Neutrophil (primary cell): ENCODE results near the gene SHQ1.

Experiments used
- H3K27ac ChIP-seq: fragments of 200-600 bp; sonication (generic); 2 replicates; pipeline ENCODE4 v1.5.1; 2016; ENCODE audit warnings: mild to moderate bottlenecking, moderate library complexity
- H3K27me3 ChIP-seq: fragments of 200-600 bp; sonication (generic); 2 replicates; pipeline ENCODE4 v1.6.0; 2016; ENCODE audit warnings: mild to moderate bottlenecking
- H3K36me3 ChIP-seq: fragments of 200-600 bp; sonication (generic); 2 replicates; pipeline ENCODE4 v1.5.1; 2017
- H3K4me1 ChIP-seq, 2 experiments: fragments of 200-600 bp in 1 of 2; sonication (generic) in 1 of 2; 1 replicate in 1 of 2; 2 replicates in 1 of 2; pipeline versions ENCODE4 v1.5.1 to v1.6.1; 2013 to 2016; ENCODE audit warnings: low read depth in 1 of 2, low read length in 1 of 2, mild to moderate bottlenecking in 1 of 2, moderate library complexity in 1 of 2; ENCODE audit not compliant: control insufficient read depth in 1 of 2, insufficient read depth in 1 of 2
- H3K4me3 ChIP-seq, 2 experiments: fragments of 200-600 bp in 1 of 2; sonication (generic) in 1 of 2; 1 replicate in 1 of 2; 2 replicates in 1 of 2; pipeline ENCODE4 v1.5.1; 2013 to 2016; ENCODE audit warnings: low read depth in 1 of 2, low read length in 1 of 2, mild to moderate bottlenecking in 1 of 2, moderate library complexity in 1 of 2
- H3K9me3 ChIP-seq: fragments of 200-600 bp; sonication (generic); 2 replicates; pipeline ENCODE4 v1.5.1; 2016
- CTCF ChIP-seq: fragments of 200-600 bp; sonication (generic); IDR thresholded peaks from 2 replicates; pipeline ENCODE4 v1.5.1; 2016; ENCODE audit warnings: antibody characterized with exemption

The SHQ1 gene

GRCh38 chr3:72844436-72844993, 3.7 kb downstream of the SHQ1 start:
- TF ChIP-seq CTCF: no peak
- no peaks in the 10 kb centered on the region for H3K27me3 ChIP-seq
- H3K4me1 ChIP-seq: peaks cover 19 to 22% of the 10 kb centered on the region in 2 experiments
- no peak overlapping the region for H3K27ac ChIP-seq
- H3K9me3 ChIP-seq: no peaks in the 10 kb centered on the region
- no peak overlapping the region for H3K4me3 ChIP-seq
- H3K36me3 ChIP-seq: no peaks in the 10 kb centered on the region

GRCh38 chr3:72839057-72839456, 9.2 kb downstream of the SHQ1 start:
- H3K4me3 ChIP-seq: no peak overlapping the region
- no peak overlapping the region for H3K27ac ChIP-seq
- no peaks in the 10 kb centered on the region for H3K36me3 ChIP-seq
- H3K27me3 ChIP-seq: no peaks in the 10 kb centered on the region
- H3K9me3 ChIP-seq: no peaks in the 10 kb centered on the region
- no peak for TF ChIP-seq CTCF
- no peaks in the 10 kb centered on the region for H3K4me1 ChIP-seq

GRCh38 chr3:72836923-72837322, 11.3 kb downstream of the SHQ1 start:
- no peaks in the 10 kb centered on the region for H3K9me3 ChIP-seq
- no peaks in the 10 kb centered on the region for H3K36me3 ChIP-seq
- no peak overlapping the region for H3K27ac ChIP-seq
- H3K27me3 ChIP-seq: no peaks in the 10 kb centered on the region
- H3K4me3 ChIP-seq: no peak overlapping the region
- H3K4me1 ChIP-seq: no peaks in the 10 kb centered on the region
- no peak for TF ChIP-seq CTCF

GRCh38 chr3:72836416-72836815, 11.8 kb downstream of the SHQ1 start:
- Histone ChIP-seq H3K36me3 (no peaks in the 10 kb centered on the region), H3K27ac (no peak overlapping the region), H3K27me3 (no peaks in the 10 kb centered on the region), H3K4me3 (no peak overlapping the region), H3K9me3 (no peaks in the 10 kb centered on the region), H3K4me1 (no peaks in the 10 kb centered on the region)
- TF ChIP-seq CTCF: no peak

- no peak for TF ChIP-seq CTCF
- H3K27me3 ChIP-seq: no peaks in the 10 kb centered on the region
- no peak overlapping the region for H3K4me3 ChIP-seq
- H3K36me3 ChIP-seq: no peaks in the 10 kb centered on the region
- no peak overlapping the region for H3K27ac ChIP-seq
- no peaks in the 10 kb centered on the region for H3K9me3 ChIP-seq
- H3K4me1 ChIP-seq: no peaks in the 10 kb centered on the region
Measured at GRCh38 chr3:72830452-72831223, 17.6 kb downstream of the SHQ1 start.
